Measurements from ENCODE around the gene MGAT4D.
A peak's percentile ranks its signal among the peaks of the same experiment; 100 is the strongest.
"Not testable (repeated sequence)": the region's sequence is repeated elsewhere in the genome, so short reads cannot be mapped to it uniquely, and the experiment has no call there.

The MGAT4D gene

DNA sequence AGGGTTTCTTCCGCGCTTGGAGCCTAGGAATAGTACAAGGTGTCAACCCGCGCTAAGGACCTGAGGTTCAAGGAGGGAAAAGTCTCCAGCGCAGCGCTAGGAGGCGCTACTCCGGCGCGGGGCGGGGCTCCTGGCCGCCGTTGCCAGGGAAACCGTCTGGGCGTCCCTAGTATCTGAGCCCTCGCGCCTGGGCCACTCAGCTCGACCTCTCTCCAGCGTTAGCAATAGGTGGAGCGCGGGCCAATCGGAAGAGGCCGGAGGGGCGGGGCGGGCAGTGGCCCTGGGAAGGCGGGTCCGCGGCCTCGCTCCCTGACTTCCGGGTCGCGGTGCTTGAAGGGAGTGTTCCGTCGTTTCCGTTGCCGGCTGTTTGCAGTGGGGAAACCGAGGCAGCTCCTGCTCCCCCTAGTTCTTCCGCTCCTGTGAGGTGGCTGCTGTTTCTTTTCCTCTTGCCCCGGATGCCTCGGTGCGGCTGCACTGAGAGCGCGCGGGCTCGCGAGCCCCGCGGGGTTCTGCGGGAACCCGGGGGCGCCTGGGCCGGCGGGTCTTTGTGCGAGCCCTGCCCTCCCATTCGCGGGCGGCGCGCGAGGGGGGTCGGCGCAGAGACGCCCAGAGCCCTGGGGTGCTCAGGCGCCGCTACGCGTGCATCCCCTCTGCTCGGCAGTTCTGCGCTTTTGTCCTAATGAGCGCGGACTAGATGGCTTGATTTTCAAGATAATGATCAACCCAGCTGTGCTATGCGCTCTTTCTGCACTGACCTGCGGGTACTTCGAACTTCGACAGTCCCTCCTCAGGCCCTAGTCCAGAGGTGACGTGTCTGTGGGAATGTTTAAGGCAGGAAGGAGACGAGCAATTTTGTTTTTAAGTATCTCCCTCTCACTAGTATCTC lies 26.0 kb upstream of the MGAT4D start, which contains the start of gene ELMOD2:
Gene ELMOD2, plus strand, starts transcription at position 312 of the 886 bp plus-strand sequence. CDS start 1,261 bp downstream, outside the sequence.
- peaks cover 4 to 29% of the 10 kb centered on the region in 2 donors for H3K36me3 ChIP-seq (replicated peaks in 1 of 2; ENCODE audit: control insufficient read depth in 2 of 2, insufficient read depth in 2 of 2, low read length in 2 of 2)
- no peaks in the 10 kb centered on the region for H3K4me1 ChIP-seq (ENCODE audit: control insufficient read depth in 2 of 2, insufficient read depth in 1 of 2, low read depth in 1 of 2, low read length in 2 of 2)
- no peak within 1 kb of the TSS for H4K8ac ChIP-seq (ENCODE audit: low read depth, low read length)
- H2BK15ac ChIP-seq (ENCODE audit: low read length) = peak within 1 kb of the TSS; percentile 11
- H3K27ac ChIP-seq (replicated peaks; ENCODE audit: low read length) = peak within 1 kb of the TSS; percentile 71
- peak within 1 kb of the TSS; percentile 96 for H2AFZ ChIP-seq (ENCODE audit: low read length)
- peak within 1 kb of the TSS; percentile 59 to 83 for H3K4me3 ChIP-seq (ENCODE audit: low read length in 2 of 2)
- no peak within 1 kb of the TSS for H3K4ac ChIP-seq (ENCODE audit: low read length)
- no peak within 1 kb of the TSS for H2BK12ac ChIP-seq (ENCODE audit: low read length)
- H2AK5ac ChIP-seq (ENCODE audit: low read depth, low read length) = no peak within 1 kb of the TSS
- H2BK5ac ChIP-seq (ENCODE audit: low read length) = peak within 1 kb of the TSS; percentile 4
- peak within 1 kb of the TSS; percentile 80 for H3K23ac ChIP-seq (ENCODE audit: low read depth, low read length, poor library complexity)
- no peak within 1 kb of the TSS for H3K14ac ChIP-seq (ENCODE audit: low read length)
- no peaks in the 10 kb centered on the region for H3K79me1 ChIP-seq (ENCODE audit: low read depth, low read length)
- H3K4me2 ChIP-seq (ENCODE audit: insufficient read depth, low read length, poor library complexity, severe bottlenecking) = peak within 1 kb of the TSS; percentile 63
- peak within 1 kb of the TSS; percentile 88 for H3K9ac ChIP-seq (ENCODE audit: low read depth, low read length, poor library complexity)
- peak; percentile 96 for DNase-seq (ENCODE audit: low spot score)
- peak within 1 kb of the TSS; percentile 90 for H3K18ac ChIP-seq (ENCODE audit: low read length)
- H2BK120ac ChIP-seq (ENCODE audit: low read depth, low read length) = no peak within 1 kb of the TSS
- peaks cover 0 to 9% of the 10 kb centered on the region in 2 donors for H3K9me3 ChIP-seq (replicated peaks in 1 of 2; ENCODE audit: control insufficient read depth in 2 of 2, insufficient read depth in 1 of 2, low read depth in 1 of 2, low read length in 2 of 2)
- H3K27me3 ChIP-seq (ENCODE audit: control insufficient read depth in 3 of 3, insufficient read depth in 3 of 3, low read depth in 1 of 3, low read length in 3 of 3) = no peaks in the 10 kb centered on the region
- no peak within 1 kb of the TSS for H4K91ac ChIP-seq (ENCODE audit: low read depth, low read length, poor library complexity)
- no CpG with 5 or more reads among the region's 77 CpGs for WGBS, 2 donors (ENCODE audit: extremely low coverage in 2 of 2, insufficient read length in 2 of 2, insufficient replicate concordance in 1 of 2)

- Histone ChIP-seq H2BK15ac (ENCODE audit: low read length) (no peak overlapping the region), H2BK120ac (ENCODE audit: low read depth, low read length) (no peak overlapping the region), H2AK5ac (ENCODE audit: low read depth, low read length) (no peak overlapping the region), H3K36me3 (replicated peaks in 1 of 2; ENCODE audit: control insufficient read depth in 2 of 2, insufficient read depth in 2 of 2, low read length in 2 of 2) (peaks cover 4 to 22% of the 10 kb centered on the region in 2 donors), H2AFZ (ENCODE audit: low read length) (peak overlapping the region; percentile 78), H3K27me3 (ENCODE audit: control insufficient read depth in 3 of 3, insufficient read depth in 3 of 3, low read depth in 1 of 3, low read length in 3 of 3) (no peaks in the 10 kb centered on the region), H3K27ac (replicated peaks; ENCODE audit: low read length) (no peak overlapping the region), H3K79me1 (ENCODE audit: low read depth, low read length) (no peaks in the 10 kb centered on the region), H3K18ac (ENCODE audit: low read length) (no peak overlapping the region), H3K23ac (ENCODE audit: low read depth, low read length, poor library complexity) (no peak overlapping the region), H2BK12ac (ENCODE audit: low read length) (no peak overlapping the region), H3K14ac (ENCODE audit: low read length) (no peak overlapping the region), H3K4me1 (ENCODE audit: control insufficient read depth in 2 of 2, insufficient read depth in 1 of 2, low read depth in 1 of 2, low read length in 2 of 2) (no peaks in the 10 kb centered on the region), H3K4me3 (ENCODE audit: low read length in 2 of 2) (peak overlapping the region in 1 of 2 donors; percentile 21), H3K4ac (ENCODE audit: low read length) (no peak overlapping the region), H3K4me2 (ENCODE audit: insufficient read depth, low read length, poor library complexity, severe bottlenecking) (no peak overlapping the region), H4K8ac (ENCODE audit: low read depth, low read length) (no peak overlapping the region), H3K9me3 (replicated peaks in 1 of 2; ENCODE audit: control insufficient read depth in 2 of 2, insufficient read depth in 1 of 2, low read depth in 1 of 2, low read length in 2 of 2) (peaks cover 0 to 9% of the 10 kb centered on the region in 2 donors), H3K9ac (ENCODE audit: low read depth, low read length, poor library complexity) (no peak overlapping the region), H2BK5ac (ENCODE audit: low read length) (no peak overlapping the region), H4K91ac (ENCODE audit: low read depth, low read length, poor library complexity) (no peak overlapping the region)
- no CpG with 5 or more reads among the region's 8 CpGs for WGBS, 2 donors (ENCODE audit: extremely low coverage in 2 of 2, insufficient read length in 2 of 2, insufficient replicate concordance in 1 of 2)
- DNase-seq (ENCODE audit: low spot score) = no peak
These were observed 25.3 kb upstream of the MGAT4D start for GRCh38 chr4:140523370-140523856.

DNA sequence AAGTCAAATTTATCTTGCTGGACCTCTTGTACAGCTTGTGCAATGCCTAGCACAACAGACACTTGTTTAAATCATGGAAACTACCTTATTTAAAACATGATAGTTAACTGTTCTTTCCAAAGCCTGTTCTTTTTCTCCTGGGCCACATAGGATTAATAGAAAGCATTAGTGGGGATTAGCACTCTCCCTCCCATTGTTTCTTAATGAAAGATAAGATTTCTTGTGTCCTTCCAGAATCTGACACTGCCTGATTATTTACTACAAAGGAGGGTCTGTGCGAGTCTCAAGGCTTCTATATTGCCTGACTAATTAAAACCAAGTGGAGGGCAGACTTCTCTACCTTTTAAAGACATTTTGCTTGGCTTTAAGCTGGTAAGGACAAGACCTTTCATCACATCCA lies 17.3 kb upstream of the MGAT4D start:
- Histone ChIP-seq H4K8ac (ENCODE audit: low read depth, low read length) (no peak overlapping the region), H3K23ac (ENCODE audit: low read depth, low read length, poor library complexity) (no peak overlapping the region), H3K4ac (ENCODE audit: low read length) (no peak overlapping the region), H3K4me3 (ENCODE audit: low read length in 2 of 2) (no peak overlapping the region), H3K79me1 (ENCODE audit: low read depth, low read length) (no peaks in the 10 kb centered on the region), H3K9me3 (replicated peaks in 1 of 2; ENCODE audit: control insufficient read depth in 2 of 2, insufficient read depth in 1 of 2, low read depth in 1 of 2, low read length in 2 of 2) (no peaks in the 10 kb centered on the region), H3K36me3 (replicated peaks in 1 of 2; ENCODE audit: control insufficient read depth in 2 of 2, insufficient read depth in 2 of 2, low read length in 2 of 2) (no peaks in the 10 kb centered on the region), H2AFZ (ENCODE audit: low read length) (no peak overlapping the region), H3K4me1 (ENCODE audit: control insufficient read depth in 2 of 2, insufficient read depth in 1 of 2, low read depth in 1 of 2, low read length in 2 of 2) (peaks cover 0 to 8% of the 10 kb centered on the region in 2 donors), H3K14ac (ENCODE audit: low read length) (no peak overlapping the region), H3K27ac (replicated peaks; ENCODE audit: low read length) (peak overlapping the region; percentile 48), H3K27me3 (ENCODE audit: control insufficient read depth in 3 of 3, insufficient read depth in 3 of 3, low read depth in 1 of 3, low read length in 3 of 3) (no peaks in the 10 kb centered on the region), H2BK12ac (ENCODE audit: low read length) (no peak overlapping the region), H4K91ac (ENCODE audit: low read depth, low read length, poor library complexity) (no peak overlapping the region), H3K4me2 (ENCODE audit: insufficient read depth, low read length, poor library complexity, severe bottlenecking) (no peak overlapping the region), H3K9ac (ENCODE audit: low read depth, low read length, poor library complexity) (no peak overlapping the region), H3K18ac (ENCODE audit: low read length) (no peak overlapping the region), H2BK5ac (ENCODE audit: low read length) (no peak overlapping the region), H2BK120ac (ENCODE audit: low read depth, low read length) (no peak overlapping the region), H2AK5ac (ENCODE audit: low read depth, low read length) (no peak overlapping the region), H2BK15ac (ENCODE audit: low read length) (no peak overlapping the region)
- DNase-seq (ENCODE audit: low spot score) = peak; percentile 49
- no CpG with 5 or more reads among the region's 1 CpG for WGBS, 2 donors (ENCODE audit: extremely low coverage in 2 of 2, insufficient read length in 2 of 2, insufficient replicate concordance in 1 of 2)

- not testable (repeated sequence) for H3K4ac ChIP-seq (ENCODE audit: low read length)
These were observed 15.7 kb upstream of the MGAT4D start for GRCh38 chr4:140513765-140514164.

More at GRCh38 chr4:140513765-140514164, 15.7 kb upstream of the MGAT4D start:
- not testable (repeated sequence) for H2BK120ac ChIP-seq (ENCODE audit: low read depth, low read length); DNase-seq (ENCODE audit: low spot score); H3K23ac ChIP-seq (ENCODE audit: low read depth, low read length, poor library complexity); H3K27me3 ChIP-seq (ENCODE audit: control insufficient read depth in 3 of 3, insufficient read depth in 3 of 3, low read depth in 1 of 3, low read length in 3 of 3); H3K14ac ChIP-seq (ENCODE audit: low read length); H4K91ac ChIP-seq (ENCODE audit: low read depth, low read length, poor library complexity); H3K4me1 ChIP-seq (ENCODE audit: control insufficient read depth in 2 of 2, insufficient read depth in 1 of 2, low read depth in 1 of 2, low read length in 2 of 2); H3K9me3 ChIP-seq (replicated peaks in 1 of 2; ENCODE audit: control insufficient read depth in 2 of 2, insufficient read depth in 1 of 2, low read depth in 1 of 2, low read length in 2 of 2); H3K36me3 ChIP-seq (replicated peaks in 1 of 2; ENCODE audit: control insufficient read depth in 2 of 2, insufficient read depth in 2 of 2, low read length in 2 of 2); H2AK5ac ChIP-seq (ENCODE audit: low read depth, low read length); H3K27ac ChIP-seq (replicated peaks; ENCODE audit: low read length); H3K4me2 ChIP-seq (ENCODE audit: insufficient read depth, low read length, poor library complexity, severe bottlenecking); H3K9ac ChIP-seq (ENCODE audit: low read depth, low read length, poor library complexity); H3K18ac ChIP-seq (ENCODE audit: low read length); H3K79me1 ChIP-seq (ENCODE audit: low read depth, low read length); H3K4me3 ChIP-seq (ENCODE audit: low read length in 2 of 2); H2BK5ac ChIP-seq (ENCODE audit: low read length); H2BK15ac ChIP-seq (ENCODE audit: low read length); H2AFZ ChIP-seq (ENCODE audit: low read length); H2BK12ac ChIP-seq (ENCODE audit: low read length); H4K8ac ChIP-seq (ENCODE audit: low read depth, low read length)
- WGBS, 2 donors (ENCODE audit: extremely low coverage in 2 of 2, insufficient read length in 2 of 2, insufficient replicate concordance in 1 of 2) = no CpG with 5 or more reads among the region's 5 CpGs
